Thymus (tissue), 11 donors: ENCODE measurements around the gene TSEN2. TPM values are rescaled to one million over a fixed set of nuclear protein-coding genes. Genes with fewer than 3 reads are reported as not detected.

ENCODE experiments used
- DNase-seq, 9 donors: peaks; one replicate each; pipeline ENCODE4 v3.0.0-alpha.2; 2013; ENCODE audit warnings: low spot score in 9 of 9, low read depth in 6 of 9, missing footprints in 1 of 9
- H3K27ac ChIP-seq, 2 donors: one replicate each; pipeline ENCODE4 v1.5.1; 2013; ENCODE audit warnings: control low read depth in 1 of 2, low read depth in 1 of 2, low read length in 1 of 2, mild to moderate bottlenecking in 1 of 2, moderate library complexity in 1 of 2
- H3K27me3 ChIP-seq, 2 donors: one replicate each; pipeline ENCODE4 v1.5.1; 2013; ENCODE audit warnings: low read length in 1 of 2; ENCODE audit not compliant: control insufficient read depth in 2 of 2, insufficient read depth in 1 of 2
- H3K36me3 ChIP-seq, 2 donors: one replicate each; pipeline ENCODE4 v1.5.1; 2013; ENCODE audit warnings: low read length in 1 of 2, mild to moderate bottlenecking in 1 of 2, moderate library complexity in 1 of 2; ENCODE audit not compliant: control insufficient read depth in 2 of 2, insufficient read depth in 2 of 2
- H3K4me1 ChIP-seq, 2 donors: one replicate each; pipeline ENCODE4 v1.5.1; 2013; ENCODE audit warnings: low read length in 2 of 2; ENCODE audit not compliant: control insufficient read depth in 2 of 2, insufficient read depth in 2 of 2
- H3K4me3 ChIP-seq, 2 donors: one replicate each; pipeline ENCODE4 v1.5.1; 2013; ENCODE audit warnings: low read length in 2 of 2, control low read depth in 1 of 2, mild to moderate bottlenecking in 1 of 2
- H3K9me3 ChIP-seq, 2 donors: one replicate each; pipeline ENCODE4 v1.5.1; 2013; ENCODE audit warnings: low read length in 1 of 2, mild to moderate bottlenecking in 1 of 2; ENCODE audit not compliant: control insufficient read depth in 2 of 2, insufficient read depth in 1 of 2
- WGBS: extraction: QIAGEN DNeasy Blood & Tissue Kit; methylation state at CpG from one replicate; pipeline ENCODE4 v1.1.7; 2013; 5-methylcytosine and 5-hydroxymethylcytosine counted together
- polyA plus RNA-seq: library from polyadenylated mRNA; stranded (reverse); fragments of 200-250 nt; gene quantifications from one replicate; pipeline ENCODE4 v1.2.3, GENCODE V29; 2013
- total RNA-seq: library from RNA; stranded (reverse); fragments of 120-200 nt; gene quantifications from one replicate; pipeline ENCODE4 v1.2.4, GENCODE V29; 2013
- donor health status: healthy.

TSEN2 gene
- total and polyA plus RNA-seq, 2 donors, result 14.8 to 18.6 TPM

DNA sequence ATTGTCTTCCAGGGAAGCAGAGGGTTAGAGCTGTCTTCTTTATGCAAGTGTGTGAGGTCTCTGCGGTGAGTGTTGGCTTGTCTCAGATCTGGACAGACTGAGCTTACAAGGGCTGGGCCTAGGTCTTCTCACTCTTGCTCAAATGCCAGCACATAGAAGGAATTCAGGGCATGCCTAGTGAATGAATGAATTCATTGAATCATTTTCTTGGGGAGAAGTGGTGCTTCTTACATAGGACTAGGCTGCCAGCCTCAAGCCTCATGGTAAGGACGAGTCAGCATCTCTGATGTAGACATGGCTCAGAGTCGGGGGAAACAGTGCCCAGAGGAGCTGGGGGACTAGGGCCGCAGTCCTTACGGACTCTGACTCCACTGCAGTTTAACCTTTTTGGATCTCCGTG, 89.9 kb downstream of the TSEN2 start:
- H3K36me3 ChIP-seq, result peaks cover 76 to 87% of the 10 kb centered on the region in 2 donors
- no peaks in the 10 kb centered on the region for H3K27me3 ChIP-seq
- H3K9me3 ChIP-seq, result peaks cover 0 to 1% of the 10 kb centered on the region in 2 donors
- WGBS, result 98% methylated on average over 6 of the region's 6 CpGs
- H3K4me3 ChIP-seq, result no peak overlapping the region
- DNase-seq, result no peak
- H3K27ac ChIP-seq, result no peak overlapping the region
- no peaks in the 10 kb centered on the region for H3K4me1 ChIP-seq

DNA sequence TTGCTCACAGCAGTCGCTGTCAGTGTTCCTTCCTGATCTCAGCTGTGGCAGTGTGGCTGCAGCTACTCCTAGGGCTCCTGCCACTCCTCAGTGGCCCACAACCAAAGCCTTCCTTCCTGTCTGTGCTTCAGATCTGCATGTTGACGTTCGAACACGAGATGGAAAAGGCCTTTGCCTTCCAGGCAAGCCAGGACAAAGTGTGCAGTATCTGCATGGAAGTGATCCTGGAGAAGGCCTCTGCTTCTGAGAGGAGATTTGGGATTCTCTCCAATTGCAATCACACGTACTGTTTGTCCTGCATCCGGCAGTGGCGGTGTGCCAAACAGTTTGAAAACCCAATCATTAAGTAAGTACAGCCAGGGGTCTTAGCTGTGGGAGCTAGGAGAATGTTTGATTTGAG, 90.4 kb downstream of the TSEN2 start:
- WGBS, result 85% methylated on average over 7 of the region's 7 CpGs
- Histone ChIP-seq H3K9me3 (peaks cover 0 to 1% of the 10 kb centered on the region in 2 donors), H3K4me1 (no peaks in the 10 kb centered on the region), H3K27me3 (no peaks in the 10 kb centered on the region), H3K27ac (no peak overlapping the region), H3K4me3 (no peak overlapping the region), H3K36me3 (peaks cover 78 to 89% of the 10 kb centered on the region in 2 donors)
- DNase-seq, result no peak

DNA sequence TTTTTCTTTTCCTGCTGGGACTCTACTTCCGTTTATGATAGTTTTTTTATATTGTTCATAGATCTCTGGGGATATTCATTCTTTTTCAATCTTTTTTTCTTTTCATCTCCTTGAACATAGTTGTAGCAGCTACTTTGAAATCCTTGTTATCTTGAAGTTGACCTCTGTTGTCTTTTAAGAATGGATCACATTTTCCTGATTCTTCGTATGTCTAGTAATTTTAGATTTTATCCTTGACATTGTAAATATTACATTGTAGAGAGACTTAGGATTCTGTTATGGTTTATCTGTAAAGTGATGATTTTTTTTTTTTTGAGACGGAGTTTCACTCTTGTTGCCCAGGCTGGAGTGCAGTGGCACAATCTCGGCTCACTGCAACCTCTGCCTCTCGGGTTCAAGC, 93.1 kb downstream of the TSEN2 start:
- Histone ChIP-seq H3K9me3 (peaks cover 0 to 1% of the 10 kb centered on the region in 2 donors), H3K4me3 (no peak overlapping the region), H3K27ac (no peak overlapping the region), H3K36me3 (peaks cover 80 to 86% of the 10 kb centered on the region in 2 donors), H3K27me3 (no peaks in the 10 kb centered on the region), H3K4me1 (no peaks in the 10 kb centered on the region)
- DNase-seq, result no peak
- WGBS, result 98% methylated on average over 5 of the region's 5 CpGs

DNA sequence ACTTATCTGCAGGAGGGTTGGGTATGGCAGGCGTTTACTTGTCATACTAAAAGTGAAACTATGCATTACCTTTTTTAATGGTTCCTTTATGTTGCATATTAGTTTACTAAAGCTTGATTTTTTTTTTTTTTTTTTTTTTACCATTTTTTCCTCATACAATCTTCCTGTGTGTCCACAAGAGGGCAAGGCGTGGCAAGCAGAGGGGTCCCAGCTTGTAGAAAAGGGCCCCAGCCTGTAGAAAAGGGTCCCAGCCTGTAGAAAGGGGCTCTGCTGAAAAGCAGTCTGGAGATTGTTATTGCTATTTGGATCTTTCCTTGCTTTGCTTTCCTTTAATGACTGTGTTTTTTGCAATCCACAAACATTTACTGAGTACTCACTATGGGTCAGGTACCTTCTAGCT, 94.5 kb downstream of the TSEN2 start:
- Histone ChIP-seq H3K4me1 (no peaks in the 10 kb centered on the region), H3K27ac (no peak overlapping the region), H3K4me3 (no peak overlapping the region), H3K36me3 (peaks cover 81 to 90% of the 10 kb centered on the region in 2 donors), H3K27me3 (no peaks in the 10 kb centered on the region), H3K9me3 (peaks cover 0 to 1% of the 10 kb centered on the region in 2 donors)
- DNase-seq, result no peak
- 92% methylated on average over 2 of the region's 2 CpGs for WGBS

DNA sequence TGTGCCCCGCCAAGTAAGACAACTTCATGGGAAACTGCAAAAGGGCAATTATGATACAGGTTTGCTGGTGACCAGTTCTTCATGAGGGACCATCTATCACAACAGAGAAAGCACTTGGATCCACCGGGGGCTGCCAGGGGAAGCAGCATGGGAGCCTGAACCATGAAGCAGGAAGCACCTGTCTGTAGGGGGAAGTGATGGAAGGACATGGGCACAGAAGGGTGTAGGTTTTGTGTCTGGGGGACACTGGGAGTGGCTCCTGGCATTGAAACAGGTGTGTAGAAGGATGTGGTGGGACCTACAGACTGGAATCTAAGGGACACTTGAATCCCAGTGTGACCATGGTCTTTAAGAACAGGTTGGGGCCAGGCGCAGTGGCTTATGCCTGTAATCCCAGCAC, 95.2 kb downstream of the TSEN2 start:
- whole genome bisulfite sequencing, result 66% methylated on average over 3 of the region's 3 CpGs
- H3K9me3 ChIP-seq, result peaks cover 0 to 1% of the 10 kb centered on the region in 2 donors
- H3K27ac ChIP-seq, result no peak overlapping the region
- no peak overlapping the region for H3K4me3 ChIP-seq
- H3K36me3 ChIP-seq, result peaks cover 81 to 90% of the 10 kb centered on the region in 2 donors
- H3K4me1 ChIP-seq, result no peaks in the 10 kb centered on the region
- no peaks in the 10 kb centered on the region for H3K27me3 ChIP-seq
- no peak for DNase-seq

DNA sequence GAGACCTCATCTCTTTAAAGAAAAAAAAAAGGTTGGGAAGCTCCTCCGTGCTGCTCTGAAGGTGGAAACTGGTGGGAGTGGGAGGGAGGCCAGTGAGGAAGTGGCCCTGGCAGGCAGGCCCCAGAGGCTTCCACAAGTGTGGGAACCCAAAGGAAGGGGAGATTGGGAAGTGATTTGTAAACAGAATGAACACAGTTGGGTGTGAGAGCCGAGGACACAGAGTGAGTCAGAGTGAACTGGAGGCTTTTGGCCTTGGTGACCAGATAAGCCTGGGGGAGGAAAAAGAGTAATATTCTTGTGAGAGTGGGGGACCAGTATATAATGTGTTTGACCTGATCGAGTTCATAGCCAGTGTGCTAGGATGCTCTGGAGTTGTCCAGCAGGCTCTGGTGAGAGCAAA, 95.6 kb downstream of the TSEN2 start:
- no peak overlapping the region for H3K4me3 ChIP-seq
- no peak for DNase-seq
- no peaks in the 10 kb centered on the region for H3K27me3 ChIP-seq
- H3K27ac ChIP-seq, result no peak overlapping the region
- H3K9me3 ChIP-seq, result peaks cover 0 to 1% of the 10 kb centered on the region in 2 donors
- H3K36me3 ChIP-seq, result peaks cover 81 to 90% of the 10 kb centered on the region in 2 donors
- H3K4me1 ChIP-seq, result no peaks in the 10 kb centered on the region
- WGBS, result 67% methylated on average over 3 of the region's 3 CpGs

DNA sequence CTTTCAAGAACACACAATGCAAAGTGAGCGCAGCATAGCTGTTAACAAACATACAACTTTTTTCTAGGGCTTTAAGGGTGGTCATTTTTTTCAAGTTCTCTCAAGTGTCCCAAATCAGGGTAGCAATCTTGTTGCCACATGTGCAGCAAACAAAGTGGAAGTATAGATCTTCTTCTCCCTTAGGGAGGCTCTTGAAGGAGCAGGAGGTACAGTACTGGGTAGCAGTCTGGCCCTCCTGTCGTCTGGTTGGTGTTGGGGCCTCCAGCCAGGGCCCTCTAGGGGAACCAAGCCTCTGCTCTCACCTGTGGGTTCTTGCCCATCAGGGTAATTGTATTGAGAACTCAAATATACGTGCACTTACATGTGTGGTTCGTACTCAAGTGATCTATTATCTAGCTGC, 98.5 kb downstream of the TSEN2 start:
- Histone ChIP-seq H3K9me3 (no peaks in the 10 kb centered on the region), H3K27ac (no peak overlapping the region), H3K27me3 (no peaks in the 10 kb centered on the region), H3K36me3 (peaks cover 84 to 93% of the 10 kb centered on the region in 2 donors), H3K4me1 (no peaks in the 10 kb centered on the region), H3K4me3 (no peak overlapping the region)
- WGBS, result 96% methylated on average over 4 of the region's 4 CpGs
- no peak for DNase-seq

Other genes with a start within 250 kb of the TSEN2 start
- gene PPARG, start 195.4 kb upstream of the TSEN2 start, total RNA-seq, result 4.3 TPM
- gene PPARG, start 195.4 kb upstream of the TSEN2 start, polyA plus RNA-seq, result 8.8 TPM
- gene MKRN2OS, start 61.0 kb downstream of the TSEN2 start, total RNA-seq, result 0.09 TPM
- gene MKRN2OS, start 61.0 kb downstream of the TSEN2 start, polyA plus RNA-seq, result 0.78 TPM
- 30.0 TPM for gene MKRN2, start 72.6 kb downstream of the TSEN2 start, total RNA-seq
- gene MKRN2, start 72.6 kb downstream of the TSEN2 start, polyA plus RNA-seq, result 26.4 TPM
- 68.1 TPM for gene RAF1, start 179.6 kb downstream of the TSEN2 start, total RNA-seq
- gene RAF1, start 179.6 kb downstream of the TSEN2 start, polyA plus RNA-seq, result 59.9 TPM